ENCODE data around the gene NCDN.

Gene NCDN

GRCh38 chr1:35558374-35559316 lies 1.0 kb downstream of the NCDN start:
- H3K4me3 ChIP-seq (ENCODE audit: low read length) = peak overlapping the region; percentile 84; the same call in 1 of the 2 replicates
- TF ChIP-seq ZNF274 (IDR thresholded peaks at IDR 0.05; ENCODE audit: low read depth, low read length) = no peak

GRCh38 chr1:35559317-35559944 lies 1.8 kb downstream of the NCDN start:
- no peak for TF ChIP-seq ZNF274 (IDR thresholded peaks at IDR 0.05; ENCODE audit: low read depth, low read length)
- H3K4me3 ChIP-seq (ENCODE audit: low read length) = no peak overlapping the region

GRCh38 chr1:35560256-35561225 lies 2.9 kb downstream of the NCDN start:
- no peak for TF ChIP-seq ZNF274 (IDR thresholded peaks at IDR 0.05; ENCODE audit: low read depth, low read length)
- H3K4me3 ChIP-seq (ENCODE audit: low read length) = no peak overlapping the region

GRCh38 chr1:35561297-35561971 lies 3.8 kb downstream of the NCDN start:
- no peak overlapping the region for H3K4me3 ChIP-seq (ENCODE audit: low read length)
- TF ChIP-seq ZNF274 (IDR thresholded peaks at IDR 0.05; ENCODE audit: low read depth, low read length) = no peak

- no peak for TF ChIP-seq ZNF274 (IDR thresholded peaks at IDR 0.05; ENCODE audit: low read depth, low read length)
- no peak overlapping the region for H3K4me3 ChIP-seq (ENCODE audit: low read length)
These were observed 4.5 kb downstream of the NCDN start for GRCh38 chr1:35561972-35562680.

- H3K4me3 ChIP-seq (ENCODE audit: low read length) = no peak overlapping the region
These were observed 5.6 kb downstream of the NCDN start for GRCh38 chr1:35563166-35563565.

GRCh38 chr1:35564037-35564883 lies 6.7 kb downstream of the NCDN start:
- no peak for TF ChIP-seq ZNF274 (IDR thresholded peaks at IDR 0.05; ENCODE audit: low read depth, low read length)

More at GRCh38 chr1:35563166-35563565, 5.6 kb downstream of the NCDN start:
- TF ChIP-seq ZNF274 (IDR thresholded peaks at IDR 0.05; ENCODE audit: low read depth, low read length) = no peak

GRCh38 chr1:35564884-35565741 lies 7.5 kb downstream of the NCDN start:
- no peak for TF ChIP-seq ZNF274 (IDR thresholded peaks at IDR 0.05; ENCODE audit: low read depth, low read length)
- no peak overlapping the region for H3K4me3 ChIP-seq (ENCODE audit: low read length)

More at GRCh38 chr1:35564037-35564883, 6.7 kb downstream of the NCDN start:
- no peak overlapping the region for H3K4me3 ChIP-seq (ENCODE audit: low read length)

GRCh38 chr1:35565742-35566133 lies 8.1 kb downstream of the NCDN start:
- TF ChIP-seq ZNF274 (IDR thresholded peaks at IDR 0.05; ENCODE audit: low read depth, low read length) = no peak
- no peak overlapping the region for H3K4me3 ChIP-seq (ENCODE audit: low read length)

- TF ChIP-seq ZNF274 (IDR thresholded peaks at IDR 0.05; ENCODE audit: low read depth, low read length) = no peak
- no peak overlapping the region for H3K4me3 ChIP-seq (ENCODE audit: low read length)
These were observed 10.5 kb downstream of the NCDN start for GRCh38 chr1:35567947-35568558.

GRCh38 chr1:35568975-35569395 lies 11.4 kb downstream of the NCDN start:
- TF ChIP-seq ZNF274 (IDR thresholded peaks at IDR 0.05; ENCODE audit: low read depth, low read length) = no peak
- H3K4me3 ChIP-seq (ENCODE audit: low read length) = no peak overlapping the region

All from GM08714 (cell line).